GM15510 (cell line): ENCODE data around the gene PTGER1.

Experiments used
- POLR2A ChIP-seq: IDR thresholded peaks from 3 replicates; pipeline ENCODE4 v1.6.1; 2011; ENCODE audit warnings: borderline replicate concordance; ENCODE audit not compliant: insufficient read length; ENCODE audit errors: extremely low read depth

The PTGER1 gene

DNA sequence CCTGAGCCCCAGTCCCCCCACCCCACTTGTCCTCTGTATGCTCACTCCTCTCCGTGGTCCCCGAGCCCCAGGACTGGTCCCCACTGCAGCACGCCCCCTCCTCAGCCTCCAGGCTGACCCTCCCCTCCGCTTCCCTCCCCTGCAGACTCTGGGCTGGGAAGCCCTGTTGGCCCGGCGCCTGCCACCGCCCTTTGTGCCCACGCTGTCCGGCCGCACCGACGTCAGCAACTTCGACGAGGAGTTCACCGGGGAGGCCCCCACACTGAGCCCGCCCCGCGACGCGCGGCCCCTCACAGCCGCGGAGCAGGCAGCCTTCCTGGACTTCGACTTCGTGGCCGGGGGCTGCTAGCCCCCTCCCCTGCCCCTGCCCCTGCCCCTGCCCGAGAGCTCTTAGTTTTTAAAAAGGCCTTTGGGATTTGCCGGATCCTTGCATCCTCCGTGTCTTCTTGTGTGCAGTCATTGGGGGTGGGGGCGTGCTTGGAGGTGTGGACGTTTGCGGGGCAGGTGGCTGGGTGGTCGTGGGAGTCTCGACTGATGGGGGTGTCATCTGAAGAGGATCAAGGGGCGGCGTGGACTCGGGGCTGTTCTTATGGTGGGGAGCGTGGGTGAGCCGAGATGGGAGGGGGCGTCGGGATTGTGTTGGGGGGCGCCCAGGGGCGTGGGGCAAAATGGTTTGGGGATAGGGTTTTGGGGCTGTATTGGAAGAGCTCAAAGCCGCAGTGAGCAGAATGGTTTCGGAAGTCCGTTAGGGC, 3.5 kb downstream of the PTGER1 start:
- no peak for TF ChIP-seq POLR2A

DNA sequence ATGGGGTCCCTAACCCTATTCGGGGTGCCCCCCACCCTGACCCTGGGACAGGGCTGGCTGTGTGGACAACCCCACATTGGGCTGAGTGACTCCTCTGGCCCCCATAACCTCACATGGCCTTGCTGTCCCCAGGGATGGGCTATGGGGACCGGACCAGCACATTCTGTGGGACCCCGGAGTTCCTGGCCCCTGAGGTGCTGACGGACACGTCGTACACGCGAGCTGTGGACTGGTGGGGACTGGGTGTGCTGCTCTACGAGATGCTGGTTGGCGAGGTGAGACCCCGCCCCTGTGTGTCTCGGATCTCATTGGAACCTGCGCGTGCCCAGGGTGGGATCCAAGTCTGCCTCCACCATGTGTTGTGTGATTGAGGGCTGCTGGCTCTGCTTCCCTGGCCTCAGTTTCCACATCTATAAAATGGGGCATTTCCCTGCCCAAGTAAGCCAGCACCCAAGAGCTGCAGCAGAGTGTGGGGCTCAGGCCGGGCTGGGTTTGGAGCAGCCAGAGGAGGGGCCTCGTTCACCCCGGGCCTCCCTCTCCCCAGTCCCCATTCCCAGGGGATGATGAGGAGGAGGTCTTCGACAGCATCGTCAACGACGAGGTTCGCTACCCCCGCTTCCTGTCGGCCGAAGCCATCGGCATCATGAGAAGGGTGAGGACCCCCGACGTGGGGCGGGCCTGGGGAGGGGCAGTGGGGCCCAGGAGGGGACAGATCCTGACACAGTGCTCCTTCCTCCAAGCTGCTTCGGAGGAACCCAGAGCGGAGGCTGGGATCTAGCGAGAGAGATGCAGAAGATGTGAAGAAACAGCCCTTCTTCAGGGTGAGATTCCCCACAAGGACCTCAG, 4.9 kb downstream of the PTGER1 start:
- TF ChIP-seq POLR2A: no peak

DNA sequence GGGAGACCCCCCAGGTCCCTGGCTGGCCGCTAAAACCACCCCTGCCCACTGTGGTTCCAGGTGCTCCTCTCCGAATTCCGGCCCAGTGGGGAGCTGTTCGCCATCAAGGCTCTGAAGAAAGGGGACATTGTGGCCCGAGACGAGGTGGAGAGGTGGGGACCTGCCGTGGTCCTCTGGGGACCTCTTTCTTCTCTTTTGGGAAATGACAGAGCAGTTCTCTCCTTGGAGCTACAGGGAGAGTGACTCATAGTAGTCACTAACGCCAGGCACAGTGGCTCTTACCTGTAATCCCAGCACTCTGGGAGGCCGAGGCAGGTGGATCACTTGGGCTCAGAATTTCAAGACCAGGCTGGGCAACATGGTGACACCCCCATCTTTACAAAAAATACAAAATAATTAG, 7.3 kb downstream of the PTGER1 start:
- TF ChIP-seq POLR2A: no peak

DNA sequence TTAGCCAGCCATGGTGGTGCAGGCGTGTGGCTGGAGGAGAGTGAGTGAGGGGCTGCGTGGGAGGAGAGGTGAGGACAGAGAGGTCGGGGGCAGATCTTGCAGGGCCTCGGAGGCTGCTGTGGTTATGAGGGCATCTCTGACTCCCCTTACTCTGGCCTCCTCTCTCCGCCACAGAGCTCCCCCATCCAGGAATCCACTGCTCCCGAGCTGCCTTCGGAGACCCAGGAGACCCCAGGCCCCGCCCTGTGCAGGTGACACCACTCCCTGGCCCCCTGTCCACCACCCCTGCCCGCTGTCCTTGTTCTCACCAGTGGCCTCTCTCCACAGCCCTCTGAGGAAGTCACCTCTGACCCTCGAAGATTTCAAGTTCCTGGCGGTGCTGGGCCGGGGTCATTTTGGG, 7.8 kb downstream of the PTGER1 start:
- no peak for TF ChIP-seq POLR2A

DNA sequence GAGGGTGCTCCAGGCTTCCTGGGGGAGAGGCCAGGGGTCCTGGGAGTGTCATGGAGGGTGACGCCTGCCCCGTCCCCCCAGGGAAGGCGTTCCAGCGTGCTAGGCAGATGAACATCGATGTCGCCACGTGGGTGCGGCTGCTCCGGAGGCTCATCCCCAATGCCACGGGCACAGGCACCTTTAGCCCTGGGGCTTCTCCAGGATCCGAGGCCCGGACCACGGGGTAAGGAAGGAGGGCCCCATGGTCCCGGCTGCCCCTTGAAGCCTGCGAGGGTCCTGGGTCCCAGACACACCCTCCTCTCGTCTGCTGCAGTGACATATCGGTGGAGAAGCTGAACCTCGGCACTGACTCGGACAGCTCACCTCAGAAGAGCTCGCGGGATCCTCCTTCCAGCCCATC, 11.4 kb downstream of the PTGER1 start:
- no peak for TF ChIP-seq POLR2A

DNA sequence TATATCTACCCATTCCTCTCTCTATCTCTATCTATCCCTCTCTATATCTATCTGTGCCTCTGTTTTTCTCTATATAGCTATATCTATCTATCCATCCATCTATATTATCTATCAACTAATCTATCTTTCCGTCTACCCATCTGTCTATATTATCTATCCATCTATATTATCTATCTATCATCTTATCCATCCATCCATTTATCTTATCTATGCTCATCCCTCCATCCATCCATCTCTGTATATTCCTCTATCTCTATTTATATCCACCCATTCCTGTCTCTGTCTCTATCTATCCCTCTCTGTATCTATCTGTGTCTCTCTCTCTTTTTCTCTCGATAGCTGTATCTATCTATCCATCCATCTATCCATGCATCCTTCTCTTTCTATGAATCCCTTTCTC, 14.2 kb downstream of the PTGER1 start:
- no peak for TF ChIP-seq POLR2A

DNA sequence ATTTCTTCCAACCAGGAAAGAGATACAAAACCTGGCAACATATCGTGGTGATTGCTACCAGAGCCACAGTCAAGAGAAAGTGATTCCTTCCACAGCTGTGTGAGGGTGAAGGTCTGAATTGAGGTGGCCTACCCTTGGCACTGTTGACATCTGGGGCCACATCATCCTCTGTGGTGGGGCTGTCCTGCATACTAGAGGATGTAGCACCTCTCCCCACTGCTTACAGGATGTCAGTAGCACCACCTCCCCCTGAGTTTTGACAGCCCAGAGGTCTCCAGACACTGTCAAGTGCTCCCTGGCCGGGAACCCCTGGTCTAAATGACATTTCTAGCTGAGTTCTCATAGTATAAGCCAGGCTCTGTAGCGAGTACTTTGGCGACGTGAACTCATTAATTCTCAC, 15.5 kb downstream of the PTGER1 start:
- no peak for TF ChIP-seq POLR2A

DNA sequence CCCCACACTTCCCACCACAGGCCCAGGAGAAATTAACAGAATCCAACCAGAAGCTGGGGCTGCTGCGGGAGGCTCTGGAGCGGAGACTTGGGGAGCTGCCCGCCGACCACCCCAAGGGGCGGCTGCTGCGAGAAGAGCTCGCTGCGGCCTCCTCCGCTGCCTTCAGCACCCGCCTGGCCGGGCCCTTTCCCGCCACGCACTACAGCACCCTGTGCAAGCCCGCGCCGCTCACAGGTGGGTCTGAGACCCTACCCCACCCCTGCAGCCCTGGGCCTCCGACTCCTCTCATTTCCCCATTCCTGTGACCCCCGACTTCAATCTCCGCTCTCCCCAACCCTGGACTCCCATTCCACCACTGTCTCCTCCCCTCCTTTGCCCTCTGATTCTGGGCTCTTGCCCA, 24.3 kb downstream of the PTGER1 start:
- TF ChIP-seq POLR2A: no peak

DNA sequence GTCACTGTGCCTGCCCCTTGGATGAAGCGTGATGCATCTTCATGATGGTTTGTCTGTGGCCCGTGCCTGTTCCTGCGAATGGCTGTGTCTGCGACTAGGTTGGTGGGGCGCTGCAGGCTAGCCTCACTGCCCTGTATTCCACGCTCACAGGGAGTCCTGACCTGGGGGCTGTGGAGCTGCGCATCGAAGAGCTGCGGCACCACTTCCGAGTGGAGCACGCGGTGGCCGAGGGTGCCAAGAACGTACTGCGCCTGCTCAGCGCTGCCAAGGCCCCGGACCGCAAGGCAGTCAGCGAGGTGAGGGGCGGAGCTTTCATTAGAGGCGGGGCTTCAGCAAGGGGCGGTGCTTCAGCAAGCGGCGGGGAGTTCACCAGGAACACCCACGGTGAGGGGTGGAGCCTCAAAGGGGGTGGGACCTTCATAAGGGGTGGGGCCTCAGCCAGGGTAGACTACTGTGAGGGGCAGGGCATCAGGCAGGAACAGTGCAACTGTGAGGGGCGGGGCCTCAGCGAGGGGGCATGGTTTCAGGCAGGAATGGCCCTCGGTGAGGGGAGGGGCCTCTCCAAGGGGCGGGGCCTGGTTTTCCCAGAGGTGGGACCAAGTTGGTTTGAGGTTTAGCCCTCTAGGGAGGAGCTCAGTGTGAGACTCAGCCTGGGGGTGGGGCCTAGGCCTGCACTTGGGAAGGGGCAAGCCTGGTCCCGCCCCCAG, 24.8 kb downstream of the PTGER1 start:
- no peak for TF ChIP-seq POLR2A

DNA sequence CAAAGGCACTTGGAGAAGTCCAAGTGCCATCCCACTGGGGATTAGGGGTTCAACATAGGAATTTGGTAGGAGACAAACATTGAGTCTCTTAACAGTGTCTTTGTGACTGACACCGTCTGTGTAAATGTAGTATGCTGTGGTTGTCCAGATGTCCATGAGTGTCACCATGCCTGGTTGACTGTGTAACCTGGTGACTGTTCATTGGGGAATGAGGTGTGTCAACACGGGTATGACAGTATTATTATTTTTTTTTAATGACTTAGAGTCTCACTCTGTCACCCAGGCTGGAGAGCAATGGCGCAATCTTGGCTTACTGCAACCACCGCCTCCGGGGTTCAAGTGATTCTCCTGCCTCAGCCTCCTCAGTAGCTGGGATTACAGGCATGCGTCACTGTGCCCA, 25.8 kb downstream of the PTGER1 start:
- no peak for TF ChIP-seq POLR2A

DNA sequence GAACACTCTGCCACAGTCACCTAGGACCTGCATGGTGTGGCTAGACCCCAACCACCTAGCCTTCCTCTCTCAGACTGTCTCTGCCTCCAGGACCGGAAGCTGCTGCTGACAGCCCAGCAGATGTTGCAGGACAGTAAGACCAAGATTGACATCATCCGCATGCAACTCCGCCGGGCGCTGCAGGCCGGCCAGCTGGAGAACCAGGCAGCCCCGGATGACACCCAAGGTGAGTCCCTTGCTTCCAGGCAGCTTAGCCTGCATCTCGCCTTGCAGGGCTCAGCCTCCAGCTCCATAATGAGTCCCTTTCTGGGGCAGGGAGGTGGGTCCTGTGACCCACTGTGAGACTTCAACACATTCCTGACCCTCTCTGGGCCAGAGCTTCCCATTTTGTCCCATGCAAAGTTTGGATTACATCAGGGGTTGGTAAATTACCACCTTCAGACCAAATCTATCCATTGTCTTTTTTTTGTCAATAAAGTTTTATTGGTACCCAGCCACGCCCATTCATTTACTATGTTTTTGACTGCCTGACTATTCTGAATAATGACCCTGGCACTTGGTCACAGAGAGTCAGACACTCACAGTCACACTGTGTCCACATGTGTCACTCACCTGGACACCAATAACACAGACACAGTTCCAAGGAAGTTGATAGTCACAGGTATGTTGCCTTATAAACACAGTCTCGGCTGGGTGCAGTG, 28.7 kb downstream of the PTGER1 start:
- no peak for TF ChIP-seq POLR2A

DNA sequence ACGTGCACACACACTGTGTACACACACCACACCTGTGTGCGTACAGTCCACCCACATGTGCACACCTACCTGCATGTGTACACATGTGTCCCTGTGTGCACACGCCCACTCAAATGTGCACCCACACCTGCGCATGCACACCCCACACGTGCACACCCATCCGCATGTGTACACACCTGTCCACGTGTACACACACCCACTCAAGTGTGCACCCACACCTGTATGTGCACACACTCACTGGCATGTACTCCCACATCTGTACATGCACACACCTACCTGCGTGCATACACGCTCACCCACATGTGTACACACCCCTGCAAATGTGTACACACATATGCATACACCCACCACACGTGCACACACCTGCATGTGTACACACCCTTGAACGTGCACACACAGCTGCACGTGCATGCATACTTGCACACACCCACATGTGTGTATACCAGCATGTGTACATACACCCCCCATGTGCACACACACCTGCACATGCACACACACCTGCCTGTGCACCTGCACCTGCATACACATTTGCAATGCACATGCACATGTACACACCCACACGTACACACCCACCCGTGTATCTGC, 31.4 kb downstream of the PTGER1 start:
- TF ChIP-seq POLR2A: no peak

DNA sequence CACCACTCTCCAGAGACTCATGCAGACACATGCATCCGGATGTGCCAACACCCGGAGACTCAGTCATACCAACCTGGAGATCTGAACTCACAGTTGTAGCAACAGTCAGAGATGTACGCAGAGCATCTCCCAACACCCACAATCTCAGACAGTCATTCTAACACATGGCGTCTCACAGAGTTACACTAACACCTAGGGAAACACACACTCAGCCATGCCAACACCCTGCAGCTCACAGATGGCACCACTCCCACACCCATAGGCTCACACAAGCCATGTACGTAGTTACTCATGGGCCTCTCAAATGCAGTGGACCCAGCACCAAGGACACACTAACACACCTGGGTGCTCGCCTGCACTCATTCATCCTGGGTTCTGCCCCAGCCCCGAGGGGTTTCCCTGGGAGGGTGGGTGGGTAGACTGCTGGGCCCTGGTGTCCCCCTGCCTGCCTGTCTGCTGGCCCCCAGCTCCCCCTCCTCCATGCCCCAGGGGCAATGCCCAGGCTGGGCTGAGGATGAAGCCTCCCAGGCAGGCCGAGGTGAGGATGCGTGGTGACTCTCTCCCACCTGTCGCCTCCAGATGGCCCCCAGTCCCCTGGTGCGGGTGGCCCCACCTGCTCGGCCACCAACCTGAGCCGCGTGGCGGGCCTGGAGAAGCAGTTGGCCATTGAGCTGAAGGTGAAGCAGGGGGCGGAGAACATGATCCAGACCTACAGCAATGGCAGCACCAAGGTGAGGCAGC, 32.1 kb downstream of the PTGER1 start:
- TF ChIP-seq POLR2A: no peak
